HG02943 (cell line): ENCODE results near the gene ATP10D.

Experiments used
- ATAC-seq: cut with Tn5 transposase; IDR thresholded peaks from one replicate; pipeline ENCODE4 v1.9.1; 2021; ENCODE audit warnings: mild to moderate bottlenecking, low read depth, moderate library complexity; ENCODE audit not compliant: unreplicated experiment

Gene ATP10D

GRCh38 chr4:47485047-47485692, at the start of gene ATP10D:
TSS of gene ATP10D (plus strand) at chr4:47485275. CDS start at chr4:47512541, 27,266 bp downstream.
- peak; percentile 98 for ATAC-seq

GRCh38 chr4:47442980-47443379, 42.1 kb upstream of the ATP10D start:
- peak; percentile 75 for ATAC-seq

DNA sequence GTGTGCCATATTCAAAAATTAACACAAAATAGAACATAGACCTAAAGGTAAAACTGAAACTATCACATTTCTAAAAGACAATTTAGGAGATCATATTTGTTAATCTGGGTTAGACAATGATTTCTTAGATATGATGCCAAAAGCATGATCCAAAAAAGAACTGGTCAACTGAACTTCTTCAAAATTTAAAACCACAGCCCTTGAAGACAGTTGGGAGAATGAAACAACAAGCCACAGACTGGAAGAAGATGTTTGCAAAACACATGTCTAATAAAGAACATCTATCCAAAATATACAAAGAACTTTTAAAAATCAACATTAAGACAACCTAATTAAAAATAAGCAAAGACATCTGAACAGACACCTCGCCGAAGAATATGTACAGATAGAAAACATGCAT, 41.0 kb upstream of the ATP10D start:
- no peak for ATAC-seq

DNA sequence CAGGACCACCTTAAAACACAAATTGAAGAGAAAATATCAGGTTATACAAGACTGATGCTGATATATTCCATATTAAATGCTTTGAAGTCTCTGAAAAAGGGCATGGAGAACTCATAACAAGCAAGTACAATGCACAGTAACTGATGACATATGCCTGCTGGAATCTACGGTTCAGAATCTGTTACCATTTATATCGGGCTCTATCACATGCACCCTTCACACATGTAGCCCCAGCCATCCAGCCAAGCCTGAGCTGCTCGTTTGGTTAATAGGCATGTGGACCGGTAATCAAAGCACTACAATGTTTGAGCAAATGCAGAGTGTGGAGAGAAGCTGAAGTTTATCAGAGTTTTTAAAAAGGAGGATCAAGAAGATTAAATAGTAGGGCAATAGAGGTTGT, 33.4 kb upstream of the ATP10D start:
- ATAC-seq: no peak

DNA sequence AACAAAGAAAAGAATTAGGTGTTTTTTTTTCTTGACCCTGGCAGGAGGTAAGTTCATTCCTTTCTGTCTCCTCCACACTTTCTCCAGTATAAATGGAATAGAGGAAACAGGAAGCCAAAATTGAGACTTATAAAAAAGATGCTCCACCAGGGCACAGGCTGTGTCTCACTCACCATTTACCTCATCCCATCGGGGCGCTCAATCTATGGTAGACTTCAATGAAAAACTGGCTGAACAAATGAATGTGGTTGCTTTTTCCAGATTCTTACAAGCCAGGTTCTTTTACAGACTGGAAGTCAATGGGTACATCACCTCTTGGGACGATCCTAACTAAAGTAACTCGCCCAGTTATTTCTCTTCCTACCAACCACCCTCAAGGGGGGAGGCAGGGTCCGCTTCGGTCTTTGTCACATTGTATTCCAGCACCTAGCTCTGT, 22.3 kb upstream of the ATP10D start:
- peak; percentile 30 for ATAC-seq

- ATAC-seq: peak; percentile 87
Measured at GRCh38 chr4:47463235-47463956, 21.7 kb upstream of the ATP10D start, which contains the start of gene COMMD8. TSS of gene COMMD8 (minus strand) at chr4:47463702. CDS start at chr4:47463651, 51 bp downstream.

- ATAC-seq: no peak
Measured at GRCh38 chr4:47465004-47465403, 20.1 kb upstream of the ATP10D start.

GRCh38 chr4:47466056-47466785, 18.9 kb upstream of the ATP10D start:
- ATAC-seq: no peak

DNA sequence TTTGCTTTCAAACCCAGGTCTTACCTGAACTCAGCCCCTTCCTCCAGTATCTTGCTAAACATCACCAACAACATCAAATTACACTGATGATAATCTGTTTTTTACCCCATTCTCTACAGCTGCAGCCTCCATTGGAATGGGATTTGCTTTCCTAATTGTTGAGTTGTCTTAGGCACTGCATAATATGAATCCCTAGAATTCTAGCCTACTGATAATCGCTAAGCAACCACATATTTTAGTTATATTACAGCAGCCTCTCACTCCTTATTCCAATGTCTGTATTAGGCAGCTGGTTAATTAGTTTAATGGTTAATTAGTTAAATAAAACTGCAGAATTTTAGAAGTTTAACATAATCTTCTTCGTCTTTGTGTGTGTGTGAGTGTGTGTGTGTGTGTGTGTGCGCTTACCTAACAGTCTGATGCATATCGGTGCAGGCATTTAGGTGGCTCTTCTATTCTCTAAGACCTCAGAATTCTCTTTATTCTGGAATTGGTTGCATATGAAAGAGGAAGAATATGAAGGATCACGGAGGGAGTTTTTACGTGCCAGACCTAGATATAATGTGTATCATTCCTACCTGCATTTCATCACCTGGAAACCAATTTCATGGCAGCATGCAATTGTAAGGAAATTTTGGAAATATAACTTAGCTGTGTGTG, 16.2 kb upstream of the ATP10D start:
- no peak for ATAC-seq

- ATAC-seq: no peak
Measured at GRCh38 chr4:47469951-47470350, 15.1 kb upstream of the ATP10D start.

GRCh38 chr4:47471064-47471463, 14.0 kb upstream of the ATP10D start:
- ATAC-seq: no peak

GRCh38 chr4:47471591-47471990, 13.5 kb upstream of the ATP10D start:
- no peak for ATAC-seq

DNA sequence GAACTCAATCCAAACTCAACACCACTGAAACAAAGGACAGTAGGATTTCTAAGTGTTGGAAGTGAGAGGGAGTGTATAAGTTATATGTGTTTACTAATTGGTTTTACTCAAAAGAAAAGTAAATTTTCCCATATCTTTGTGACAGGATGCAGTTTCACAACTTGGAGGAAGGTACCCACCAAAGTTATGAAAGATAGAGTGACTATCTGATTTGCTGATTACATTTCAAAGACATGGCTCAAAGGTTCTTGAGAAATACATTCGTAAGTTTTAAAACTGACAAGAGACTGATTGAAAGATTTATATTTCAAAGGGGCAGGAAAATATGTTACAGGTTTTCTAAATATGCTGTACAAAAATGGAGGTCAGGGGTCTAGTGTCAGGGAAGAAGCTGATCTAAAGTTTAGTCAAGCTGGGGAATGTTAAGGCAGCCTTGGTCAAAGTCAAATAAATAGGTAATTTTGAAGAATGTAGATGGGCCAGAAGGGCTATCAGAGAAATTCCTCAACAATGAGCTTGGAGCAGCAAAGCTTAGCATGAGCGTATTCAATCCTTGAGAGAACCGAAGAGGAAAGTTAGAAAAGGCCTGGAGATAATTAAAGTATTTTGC, 11.8 kb upstream of the ATP10D start:
- ATAC-seq: no peak

DNA sequence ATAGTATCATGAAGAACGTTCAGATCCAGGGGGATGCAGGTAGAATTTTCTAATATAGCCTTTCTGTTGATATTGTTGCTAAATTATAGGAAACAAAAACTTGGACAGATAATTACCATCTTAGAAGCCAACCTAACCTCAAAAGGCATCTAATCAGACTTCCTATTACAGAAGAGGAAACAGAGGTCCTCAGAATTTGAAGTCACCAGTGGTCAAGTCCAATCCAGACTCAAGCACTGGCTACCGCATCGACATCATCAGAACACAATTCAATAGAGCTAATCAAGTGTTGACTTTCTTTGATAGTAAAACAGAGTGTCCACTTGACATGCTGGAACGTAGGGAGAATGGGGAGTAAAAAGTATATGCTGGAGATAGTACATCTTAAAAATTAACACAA, 10.3 kb upstream of the ATP10D start:
- ATAC-seq: no peak

DNA sequence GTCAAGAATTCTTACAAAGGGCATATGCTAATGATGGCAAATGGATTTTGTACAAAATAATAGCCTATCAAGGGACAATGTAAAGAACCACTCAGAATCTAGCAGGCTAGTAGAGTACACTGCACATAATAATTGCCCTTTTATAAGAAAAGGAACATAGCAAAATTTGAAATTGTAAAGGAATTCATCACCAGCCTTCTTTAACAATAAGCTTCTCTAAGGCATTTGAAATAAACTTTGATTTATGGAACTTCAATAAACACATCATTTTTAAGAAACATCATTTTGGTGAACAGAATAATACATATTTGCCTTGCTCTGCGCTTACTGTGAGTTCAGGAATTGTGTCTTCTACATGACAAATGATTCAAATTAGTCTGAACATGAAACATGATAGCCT, 9.7 kb upstream of the ATP10D start:
- ATAC-seq: no peak

GRCh38 chr4:47478804-47479203, 6.3 kb upstream of the ATP10D start:
- no peak for ATAC-seq

- ATAC-seq: no peak
Measured at GRCh38 chr4:47482326-47482725, 2.7 kb upstream of the ATP10D start.

DNA sequence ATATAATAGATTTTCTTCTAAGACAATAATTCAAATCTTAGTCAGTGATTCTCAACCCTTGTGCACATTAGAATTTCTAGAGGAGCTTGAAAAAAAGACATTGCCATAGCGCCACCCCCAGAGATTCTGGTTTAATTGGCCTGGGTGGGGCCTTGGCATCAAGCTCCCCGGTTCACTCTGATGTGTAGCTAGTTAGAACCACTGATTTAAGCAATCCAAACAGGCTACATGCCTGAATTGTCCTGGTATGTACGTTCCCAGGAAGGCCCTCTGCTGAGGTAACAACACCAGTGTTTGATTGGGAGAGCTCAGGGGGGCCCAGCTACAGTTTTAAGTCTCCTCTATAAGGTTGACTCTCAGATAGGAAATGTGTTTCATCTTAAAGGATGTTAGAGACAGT, 1.3 kb upstream of the ATP10D start:
- no peak for ATAC-seq

DNA sequence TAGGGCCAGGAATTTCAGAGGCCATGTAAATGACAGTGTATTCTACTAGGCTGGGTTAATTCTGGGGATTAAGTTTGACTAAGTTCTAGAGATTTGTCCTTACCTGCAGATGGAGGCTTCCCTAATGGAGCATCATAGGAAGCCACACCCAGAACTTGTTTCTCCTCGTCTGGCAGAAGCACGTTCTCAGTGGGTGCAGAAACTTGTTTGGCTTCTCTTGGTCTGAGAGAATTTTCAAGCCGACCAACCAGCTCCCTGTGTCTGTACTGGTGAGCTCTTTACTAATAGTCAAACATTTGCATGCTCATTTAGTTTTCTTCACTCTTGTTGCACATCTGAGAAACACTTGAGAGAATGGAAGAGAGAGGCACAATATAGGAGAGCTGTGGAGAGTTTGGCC, 907 bp upstream of the ATP10D start:
- ATAC-seq: no peak

GRCh38 chr4:47485768-47486167, 693 bp downstream of the ATP10D start:
- peak; percentile 16 for ATAC-seq
